Measurements from ENCODE around the gene PRDX2. TPM values are rescaled to one million over a fixed set of nuclear protein-coding genes. Genes with fewer than 3 reads are reported as not detected.
A peak's percentile ranks its signal among the peaks of the same experiment; 100 is the strongest.

The PRDX2 gene
- total and polyA plus RNA-seq, 8 donors = 75.8 to 172 (median 103) TPM

DNA sequence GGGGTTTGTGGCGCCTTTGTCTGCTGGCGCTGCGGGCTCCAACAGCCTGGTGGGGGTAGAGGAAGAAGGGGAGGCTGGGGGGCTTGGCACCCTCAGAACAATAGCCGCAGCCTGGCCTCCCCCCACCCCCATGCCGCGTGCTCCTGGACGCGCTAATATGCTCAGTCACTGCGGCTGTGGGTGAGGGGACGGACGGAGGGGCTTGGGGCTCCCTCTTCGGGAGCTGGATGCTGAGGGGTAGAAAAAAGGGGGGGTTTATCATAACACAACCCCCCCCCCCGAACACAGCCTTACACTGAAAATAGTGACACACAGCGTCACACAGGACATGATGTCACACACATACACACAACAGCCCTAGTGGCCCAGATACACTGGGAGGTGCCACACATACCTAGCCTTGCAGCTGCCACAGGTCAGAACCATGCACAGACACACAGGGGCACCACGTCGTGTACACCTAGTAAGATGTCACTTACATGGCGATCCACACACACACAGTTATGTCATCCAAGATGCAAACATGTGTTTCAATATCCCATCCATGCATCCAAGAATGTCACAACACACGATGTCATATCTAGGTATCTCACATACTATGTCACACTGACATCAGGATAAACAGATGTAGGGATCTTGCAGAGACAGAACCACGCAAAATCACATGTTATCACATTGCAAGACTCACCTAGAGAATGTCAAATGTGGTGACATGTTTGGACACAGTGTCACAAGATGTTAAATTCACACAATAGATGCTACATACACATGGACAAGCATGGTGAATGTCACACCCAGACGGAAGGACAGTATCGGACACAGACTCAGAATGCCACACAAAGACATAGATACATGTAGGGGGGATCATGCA, 37.5 kb upstream of the PRDX2 start:
- Histone ChIP-seq H3K4me1 (peaks cover 0 to 8% (median 0%) of the 10 kb centered on the region in 3 donors), H3K27me3 (peaks cover 0 to 29% (median 3%) of the 10 kb centered on the region in 4 donors), H3K9me3 (no peaks in the 10 kb centered on the region), H3K36me3 (no peaks in the 10 kb centered on the region), H3K27ac (no peak overlapping the region), H3K4me3 (peak overlapping the region in 1 of 4 donors; percentile 36)
- FAIRE-seq (no peak), ATAC-seq (no peak), DNase-seq (no peak)
- intact Hi-C loops (cut with DNase I) = no loop called here
- TF ChIP-seq, protein P1, sequence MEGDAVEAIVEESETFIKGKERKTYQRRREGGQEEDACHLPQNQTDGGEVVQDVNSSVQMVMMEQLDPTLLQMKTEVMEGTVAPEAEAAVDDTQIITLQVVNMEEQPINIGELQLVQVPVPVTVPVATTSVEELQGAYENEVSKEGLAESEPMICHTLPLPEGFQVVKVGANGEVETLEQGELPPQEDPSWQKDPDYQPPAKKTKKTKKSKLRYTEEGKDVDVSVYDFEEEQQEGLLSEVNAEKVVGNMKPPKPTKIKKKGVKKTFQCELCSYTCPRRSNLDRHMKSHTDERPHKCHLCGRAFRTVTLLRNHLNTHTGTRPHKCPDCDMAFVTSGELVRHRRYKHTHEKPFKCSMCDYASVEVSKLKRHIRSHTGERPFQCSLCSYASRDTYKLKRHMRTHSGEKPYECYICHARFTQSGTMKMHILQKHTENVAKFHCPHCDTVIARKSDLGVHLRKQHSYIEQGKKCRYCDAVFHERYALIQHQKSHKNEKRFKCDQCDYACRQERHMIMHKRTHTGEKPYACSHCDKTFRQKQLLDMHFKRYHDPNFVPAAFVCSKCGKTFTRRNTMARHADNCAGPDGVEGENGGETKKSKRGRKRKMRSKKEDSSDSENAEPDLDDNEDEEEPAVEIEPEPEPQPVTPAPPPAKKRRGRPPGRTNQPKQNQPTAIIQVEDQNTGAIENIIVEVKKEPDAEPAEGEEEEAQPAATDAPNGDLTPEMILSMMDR (IDR thresholded peaks at IDR 0.05) = no peak
- 14 to 17% methylated on average over 21 of the region's 21 CpGs for WGBS, 2 donors

DNA sequence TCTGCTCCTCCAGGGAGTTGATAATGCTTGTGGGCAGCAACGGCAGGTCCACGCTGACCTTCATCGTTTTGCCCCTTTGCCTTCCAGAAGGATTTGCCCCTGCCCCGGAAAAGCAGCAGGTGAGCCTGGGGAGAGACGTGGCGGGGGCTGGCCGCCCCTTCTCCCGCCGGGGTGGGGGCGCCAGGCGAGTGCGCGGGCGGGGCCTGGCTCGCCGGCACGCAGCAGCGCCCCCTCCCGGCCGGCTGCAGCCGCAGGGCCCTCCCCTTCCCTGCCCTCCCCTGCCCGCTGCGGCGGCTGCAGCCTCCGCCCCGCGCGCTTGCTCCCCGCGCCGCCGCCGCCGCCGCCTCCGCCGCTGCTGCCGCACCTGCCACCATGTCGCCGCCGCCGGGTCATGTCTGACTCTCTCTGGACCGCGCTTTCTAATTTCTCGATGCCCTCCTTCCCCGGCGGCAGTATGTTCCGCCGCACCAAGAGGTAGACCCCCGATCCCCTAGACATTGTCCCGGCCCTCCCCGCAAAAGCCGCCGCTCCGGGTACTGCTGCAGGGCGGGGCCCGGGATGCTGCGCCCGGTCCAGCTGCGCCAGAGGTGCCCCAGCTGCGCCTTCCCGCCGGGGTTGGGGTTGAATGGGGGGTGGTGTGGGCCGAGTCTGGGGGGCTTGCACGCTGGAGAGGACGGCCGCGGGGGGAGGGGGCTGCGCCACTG, 36.7 kb upstream of the PRDX2 start, which contains the start of gene MAST1:
Gene MAST1 (plus strand): TSS at position 334 of the 704 bp plus-strand sequence. CDS start 58 bp downstream, at position 392.
- peak; percentile 57 to 78 (median 69) for ATAC-seq
- peak within 1 kb of the TSS in 2 of 4 donors; percentile 28 to 36 for H3K4me3 ChIP-seq

DNA sequence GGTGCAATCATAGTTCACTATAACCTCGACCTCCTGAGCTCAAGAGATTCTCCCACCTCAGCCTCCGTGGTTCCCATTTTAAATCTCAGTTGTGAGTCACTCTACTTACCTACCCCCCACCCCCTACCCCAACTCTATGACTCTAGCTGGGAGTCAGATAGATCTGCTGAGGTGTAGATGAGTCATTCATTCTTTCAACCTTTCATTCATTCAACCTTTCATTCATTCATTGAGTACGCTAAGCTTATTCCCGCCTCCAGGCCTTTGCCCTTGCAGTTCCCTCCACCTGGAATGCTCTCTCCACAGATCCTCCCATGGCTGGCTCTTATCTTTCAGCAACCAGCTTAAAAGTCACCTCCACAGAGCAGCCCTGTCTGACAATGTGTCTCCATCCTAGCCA, 35.6 kb upstream of the PRDX2 start:
- intact Hi-C loops (cut with DNase I) = no loop called here
- peaks cover 0 to 33% (median 5%) of the 10 kb centered on the region in 4 donors for H3K27me3 ChIP-seq
- 60 to 65% methylated on average over 4 of the region's 4 CpGs for WGBS, 2 donors
- FAIRE-seq (no peak), DNase-seq (no peak), ATAC-seq (no peak)
- H3K4me3 ChIP-seq = no peak overlapping the region
- H3K36me3 ChIP-seq = no peaks in the 10 kb centered on the region
- H3K27ac ChIP-seq = no peak overlapping the region
- H3K4me1 ChIP-seq = peaks cover 0 to 15% (median 0%) of the 10 kb centered on the region in 3 donors
- no peaks in the 10 kb centered on the region for H3K9me3 ChIP-seq
- TF ChIP-seq, protein P1 (IDR thresholded peaks at IDR 0.05) = no peak

More for the DNA sequence above, 36.7 kb upstream of the PRDX2 start, which contains the start of gene MAST1:
- WGBS, 2 donors = 0 to 1% methylated on average over 20 to 69 of the region's 69 CpGs
- TF ChIP-seq, protein P1 (IDR thresholded peaks at IDR 0.05) = peak in 3 of 4 donors; percentile 6 to 46 (median 7)
- Histone ChIP-seq H3K4me1 (peaks cover 0 to 13% (median 0%) of the 10 kb centered on the region in 3 donors), H3K27me3 (peaks cover 0 to 29% (median 3%) of the 10 kb centered on the region in 4 donors), H3K9me3 (no peaks in the 10 kb centered on the region), H3K36me3 (no peaks in the 10 kb centered on the region), H3K27ac (no peak within 1 kb of the TSS)
- DNase-seq = peak in 3 of 6 donors; percentile 34 to 84 (median 54)
- no peak for FAIRE-seq
- intact Hi-C loops (cut with DNase I) = no loop called here

DNA sequence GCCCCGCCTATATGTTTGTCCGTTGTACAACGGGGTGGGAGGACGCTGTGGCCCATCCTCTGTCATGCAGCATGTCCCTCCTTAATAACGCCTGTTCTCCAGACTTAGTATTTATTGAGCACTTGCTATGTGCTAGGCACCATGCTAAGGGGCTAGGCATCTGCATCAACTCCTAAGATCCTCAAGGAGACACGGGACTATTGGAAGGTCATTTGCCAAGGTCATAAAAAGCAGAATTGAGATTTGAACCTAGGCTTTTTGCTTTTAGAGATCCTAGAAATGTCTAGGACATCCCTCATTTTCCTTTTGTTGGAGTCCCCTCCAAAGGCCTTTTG, 34.9 kb upstream of the PRDX2 start:
- no peak for DNase-seq
- no peak for ATAC-seq
- 5 to 10% methylated on average over 6 of the region's 6 CpGs for WGBS, 2 donors
- H3K4me1 ChIP-seq = peaks cover 0 to 15% (median 0%) of the 10 kb centered on the region in 3 donors
- no peaks in the 10 kb centered on the region for H3K36me3 ChIP-seq
- no peak overlapping the region for H3K4me3 ChIP-seq
- intact Hi-C loops (cut with DNase I) = no loop called here
- TF ChIP-seq, protein P1 (IDR thresholded peaks at IDR 0.05) = no peak
- peaks cover 0 to 40% (median 5%) of the 10 kb centered on the region in 4 donors for H3K27me3 ChIP-seq
- no peaks in the 10 kb centered on the region for H3K9me3 ChIP-seq
- FAIRE-seq = no peak
- H3K27ac ChIP-seq = no peak overlapping the region
